Measurements from ENCODE around the gene BCL2.
A peak's percentile ranks its signal among the peaks of the same experiment; 100 is the strongest.

The BCL2 gene

GRCh38 chr18:63162271-63163014 lies 157.1 kb downstream of the BCL2 start:
- ATAC-seq = no peak
- TF ChIP-seq ZNF8 (CRISPR knock-in tag; IDR thresholded peaks at IDR 0.05) (no peak), ISL1 (CRISPR knock-in tag; IDR thresholded peaks at IDR 0.05) (no peak), CREB5 (CRISPR knock-in tag; IDR thresholded peaks at IDR 0.05; ENCODE audit: low read depth) (no peak), ZFP30 (CRISPR knock-in tag; IDR thresholded peaks at IDR 0.05) (no peak), PATZ1 (CRISPR knock-in tag; IDR thresholded peaks at IDR 0.05; ENCODE audit: borderline replicate concordance) (no peak), ZC3H10 (CRISPR knock-in tag; IDR thresholded peaks at IDR 0.05) (no peak), POU6F1 (CRISPR knock-in tag; IDR thresholded peaks at IDR 0.05; ENCODE audit: borderline replicate concordance, low read depth) (no peak), SNAI2 (CRISPR knock-in tag; IDR thresholded peaks at IDR 0.05) (no peak), OSR1 (CRISPR knock-in tag; IDR thresholded peaks at IDR 0.05) (no peak), ESRRG (CRISPR knock-in tag; IDR thresholded peaks at IDR 0.05) (no peak), ARNTL (CRISPR knock-in tag; IDR thresholded peaks at IDR 0.05; ENCODE audit: borderline replicate concordance, low read depth) (no peak), TSHZ2 (CRISPR knock-in tag; IDR thresholded peaks at IDR 0.05) (no peak)

GRCh38 chr18:63161761-63162195 lies 157.8 kb downstream of the BCL2 start:
- ATAC-seq = peak; percentile 93

GRCh38 chr18:63161032-63161760 lies 158.4 kb downstream of the BCL2 start:
- no peak for TF ChIP-seq TOX (CRISPR knock-in tag; IDR thresholded peaks at IDR 0.05; ENCODE audit: borderline replicate concordance)
- ATAC-seq = no peak; the same call in 2 of the 3 replicates

More at GRCh38 chr18:63161761-63162195, 157.8 kb downstream of the BCL2 start:
- TF ChIP-seq TCF4 (CRISPR knock-in tag; IDR thresholded peaks at IDR 0.05; ENCODE audit: borderline replicate concordance) (no peak), ARNTL (CRISPR knock-in tag; IDR thresholded peaks at IDR 0.05; ENCODE audit: borderline replicate concordance, low read depth) (no peak), ISL1 (CRISPR knock-in tag; IDR thresholded peaks at IDR 0.05) (peak; percentile 83), TOX (CRISPR knock-in tag; IDR thresholded peaks at IDR 0.05; ENCODE audit: borderline replicate concordance) (peak; percentile 72; the same call in 1 of the 2 replicates), OSR1 (CRISPR knock-in tag; IDR thresholded peaks at IDR 0.05) (no peak), POU6F1 (CRISPR knock-in tag; IDR thresholded peaks at IDR 0.05; ENCODE audit: borderline replicate concordance, low read depth) (no peak), ZFP3 (CRISPR knock-in tag; IDR thresholded peaks at IDR 0.05) (0 out of 2 replicates have a peak, but pooled peaks have one; percentile 29), ZFP30 (CRISPR knock-in tag; IDR thresholded peaks at IDR 0.05) (no peak), PPARA (CRISPR knock-in tag; IDR thresholded peaks at IDR 0.05; ENCODE audit: borderline replicate concordance) (no peak)

All from SK-N-SH treated with all-trans-retinoic acid at 6 μM for 48 hours (cell line).